Liver (tissue), 9 donors: Measurements from ENCODE around the gene ATXN7L1. TPM values are rescaled to one million over a fixed set of nuclear protein-coding genes. Genes with fewer than 3 reads are reported as not detected.
A peak's percentile ranks its signal among the peaks of the same experiment; 100 is the strongest.

Experiments
- DNase-seq: peaks from one replicate; pipeline ENCODE4 v3.0.0-alpha.2; 2017; ENCODE audit warnings: low spot score
- H3K27ac ChIP-seq, 2 donors: one replicate each; pipeline ENCODE4 v1.7.0; 2013; ENCODE audit warnings: inconsistent platforms in 2 of 2, low read length in 2 of 2, control low read depth in 1 of 2, low read depth in 1 of 2, mild to moderate bottlenecking in 1 of 2
- H3K27me3 ChIP-seq, 4 donors: one replicate each; pipeline versions ENCODE4 v1.6.1 to v1.7.0; 2013; ENCODE audit warnings: low read length in 3 of 4, inconsistent platforms in 1 of 4, mild to moderate bottlenecking in 1 of 4, moderate library complexity in 1 of 4; ENCODE audit not compliant: control insufficient read depth in 4 of 4, insufficient read depth in 4 of 4
- H3K36me3 ChIP-seq, 4 donors: one replicate each; pipeline versions ENCODE4 v1.6.1 to v1.7.0; 2013; ENCODE audit warnings: low read length in 3 of 4, mild to moderate bottlenecking in 3 of 4, low read depth in 1 of 4, moderate library complexity in 1 of 4; ENCODE audit not compliant: control insufficient read depth in 4 of 4, insufficient read depth in 3 of 4
- H3K4me1 ChIP-seq, 4 donors: one replicate each; pipeline versions ENCODE4 v1.6.1 to v1.7.0; 2013; ENCODE audit warnings: low read length in 3 of 4, mild to moderate bottlenecking in 3 of 4, moderate library complexity in 1 of 4; ENCODE audit not compliant: control insufficient read depth in 4 of 4, insufficient read depth in 4 of 4
- H3K4me3 ChIP-seq, 3 donors: one replicate each; pipeline versions ENCODE4 v1.6.1 to v1.7.0; 2013; ENCODE audit warnings: low read length in 3 of 3, control low read depth in 1 of 3, low read depth in 1 of 3, mild to moderate bottlenecking in 1 of 3
- H3K9ac ChIP-seq, 2 donors: one replicate each; pipeline ENCODE4 v1.7.0; 2013; ENCODE audit warnings: low read length in 2 of 2, mild to moderate bottlenecking in 2 of 2, moderate library complexity in 2 of 2, control low read depth in 1 of 2, low read depth in 1 of 2
- H3K9me3 ChIP-seq, 4 donors: one replicate each; pipeline versions ENCODE4 v1.6.1 to v1.7.0; 2013; ENCODE audit warnings: low read length in 3 of 4; ENCODE audit not compliant: control insufficient read depth in 4 of 4
- ATF3 ChIP-seq: IDR thresholded peaks from 2 replicates; pipeline ENCODE4 v1.6.1; 2016; ENCODE audit warnings: antibody characterized with exemption
- EGR1 ChIP-seq, 2 donors: IDR thresholded peaks; 2 replicates each; pipeline ENCODE4 v1.6.1; 2016 to 2018; ENCODE audit warnings: antibody characterized with exemption in 2 of 2, low read depth in 2 of 2
- FOXA1 ChIP-seq: IDR thresholded peaks from 2 replicates; pipeline ENCODE4 v1.6.1; 2016; ENCODE audit warnings: antibody characterized with exemption
- FOXA2 ChIP-seq: IDR thresholded peaks from 2 replicates; pipeline ENCODE4 v1.6.1; 2016; ENCODE audit warnings: antibody characterized with exemption
- GABPA ChIP-seq, 2 donors: IDR thresholded peaks in 1 of 2; conservative IDR thresholded peaks in 1 of 2; 2 replicates each; pipeline ENCODE4 v1.6.1; 2016; ENCODE audit warnings: antibody characterized with exemption in 2 of 2, mild to moderate bottlenecking in 1 of 2, moderate library complexity in 1 of 2
- HNF4A ChIP-seq, 2 donors: conservative IDR thresholded peaks; 2 replicates each; pipeline ENCODE4 v1.6.1; 2016; ENCODE audit warnings: antibody characterized with exemption in 2 of 2, mild to moderate bottlenecking in 2 of 2
- HNF4G ChIP-seq: IDR thresholded peaks from 2 replicates; pipeline ENCODE4 v1.6.1; 2016; ENCODE audit warnings: antibody characterized with exemption
- JUND ChIP-seq, 2 donors: IDR thresholded peaks; 2 replicates each; pipeline ENCODE4 v1.6.1; 2016; ENCODE audit warnings: antibody characterized with exemption in 2 of 2
- NR2F2 ChIP-seq: IDR thresholded peaks from 2 replicates; pipeline ENCODE4 v1.6.1; 2016; ENCODE audit warnings: antibody characterized with exemption
- RAD21 ChIP-seq, 2 donors: IDR thresholded peaks; 2 replicates each; pipeline ENCODE4 v1.6.1; 2016; ENCODE audit warnings: antibody characterized with exemption in 2 of 2, mild to moderate bottlenecking in 2 of 2
- REST ChIP-seq: IDR thresholded peaks from 2 replicates; pipeline ENCODE4 v1.6.1; 2016; ENCODE audit warnings: antibody characterized with exemption, mild to moderate bottlenecking
- RXRA ChIP-seq, 2 donors: IDR thresholded peaks; 2 replicates each; pipeline ENCODE4 v1.6.1; 2017 to 2018; ENCODE audit warnings: antibody characterized with exemption in 2 of 2, mild to moderate bottlenecking in 1 of 2
- SP1 ChIP-seq: IDR thresholded peaks from 2 replicates; pipeline ENCODE4 v1.6.1; 2018; ENCODE audit warnings: antibody characterized with exemption, mild to moderate bottlenecking
- TAF1 ChIP-seq: conservative IDR thresholded peaks from 2 replicates; pipeline ENCODE4 v1.6.1; 2016; ENCODE audit warnings: antibody characterized with exemption, mild to moderate bottlenecking
- YY1 ChIP-seq: IDR thresholded peaks from 2 replicates; pipeline ENCODE4 v1.6.1; 2016; ENCODE audit warnings: antibody characterized with exemption, mild to moderate bottlenecking
- WGBS: extraction: QIAGEN DNeasy Blood & Tissue Kit; methylation state at CpG from one replicate; pipeline ENCODE4 v1.1.7; 2013; 5-methylcytosine and 5-hydroxymethylcytosine counted together
- polyA plus RNA-seq, 2 donors: library from polyadenylated mRNA; stranded (reverse) in 1 of 2; unstranded in 1 of 2; fragments of 200-250 nt in 1 of 2; fragments of >200 nt in 1 of 2; fragmentation: Nextera tagmentation in 1 of 2; extraction: Ambion mirVana in 1 of 2; gene quantifications; one replicate each; pipeline versions ENCODE4 v1.2.1 to v1.2.3, GENCODE V29; 2013 to 2015
- total RNA-seq, 2 donors: library from RNA; depleted of rRNA; stranded (reverse); fragments of >200 nt; gene quantifications; one replicate each; pipeline ENCODE4 v1.2.3, GENCODE V29; 2014
- TF ChIP-seq, protein P1 (sequence below): fragments of 150-350 bp; IDR thresholded peaks from 2 replicates; pipeline ENCODE4 v1.5.1; 2017; ENCODE audit warnings: improper control_type of control experiment, low read depth, low read length; ENCODE audit not compliant: missing input control
- TF ChIP-seq, protein P2 (sequence below): IDR thresholded peaks from 2 replicates; pipeline ENCODE4 v1.6.1; 2016; ENCODE audit warnings: antibody characterized with exemption
- TF ChIP-seq, protein P3 (sequence below): IDR thresholded peaks from 2 replicates; pipeline ENCODE4 v1.6.1; 2016; ENCODE audit warnings: antibody characterized with exemption
- donor health status: healthy.
- donor health status: healthy.
- donor health status: healthy.
- donor health status: healthy.
- donor health status: healthy.

ATXN7L1 gene
- total and polyA plus RNA-seq, 4 donors: 2.1 to 7.4 (median 5.3) TPM

DNA sequence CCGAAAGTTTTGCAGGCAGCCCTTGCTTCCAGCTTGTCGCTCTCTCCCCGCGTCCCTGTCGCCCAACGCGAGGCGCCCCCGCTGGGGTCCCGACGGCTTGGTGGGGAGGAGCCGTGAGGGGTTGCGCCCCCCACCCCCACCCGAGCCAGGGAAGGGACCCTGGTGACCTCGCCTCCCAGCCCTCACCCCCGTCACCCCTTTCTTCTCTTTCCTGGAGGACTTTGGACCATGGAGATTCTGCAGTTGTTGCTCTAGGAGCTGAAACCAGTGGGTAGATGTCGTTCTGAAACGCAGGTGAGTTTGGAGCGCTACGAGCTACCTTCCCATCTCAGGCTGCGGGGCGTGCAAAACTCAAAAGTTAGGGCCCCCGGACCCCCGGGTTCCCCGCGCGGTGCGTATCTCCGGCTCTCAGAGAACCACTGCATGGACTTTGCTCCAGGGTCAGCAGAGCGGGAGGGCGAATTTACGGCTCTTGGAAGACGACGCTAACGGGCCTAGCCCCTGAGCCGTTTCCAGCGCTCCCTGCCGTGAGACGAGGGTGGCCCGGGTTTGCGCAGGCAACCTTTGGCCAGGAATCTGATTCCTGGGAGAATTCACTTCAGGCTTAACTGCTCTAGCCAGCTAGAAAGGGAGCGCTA, 684 bp upstream of the ATXN7L1 start:
- peak overlapping the region; percentile 50 to 63 for H3K9ac ChIP-seq
- DNase-seq: peak; percentile 49
- H3K4me3 ChIP-seq: peak overlapping the region; percentile 63 to 87 (median 80)
- TF ChIP-seq HNF4G (peak; percentile 51), JUND (IDR thresholded peaks at IDR 0.05) (peak in 1 of 2 donors; percentile 24), EGR1 (IDR thresholded peaks at IDR 0.05; ENCODE audit: low read depth in 2 of 2) (no peak), RXRA (IDR thresholded peaks at IDR 0.05) (peak; percentile 57 to 64), HNF4A (conservative IDR thresholded peaks at IDR 0.05) (peak; percentile 84 to 85), RAD21 (IDR thresholded peaks at IDR 0.05) (peak in 1 of 2 donors; percentile 9)
- peak overlapping the region; percentile 54 to 68 for H3K27ac ChIP-seq
- 3% methylated on average over 42 of the region's 42 CpGs for WGBS
- H3K36me3 ChIP-seq: peaks cover 0 to 2% (median under 1%) of the 10 kb centered on the region in 4 donors
- peaks cover 5 to 35% (median 19%) of the 10 kb centered on the region in 4 donors for H3K4me1 ChIP-seq
- H3K9me3 ChIP-seq: no peaks in the 10 kb centered on the region
- H3K27me3 ChIP-seq: no peaks in the 10 kb centered on the region

- 66% methylated on average over 4 of the region's 4 CpGs for WGBS
- peaks cover 0 to 2% (median under 1%) of the 10 kb centered on the region in 4 donors for H3K36me3 ChIP-seq
- peak overlapping the region in 2 of 3 donors; percentile 81 to 87 for H3K4me3 ChIP-seq
- H3K4me1 ChIP-seq: peaks cover 2 to 32% (median 15%) of the 10 kb centered on the region in 4 donors
- peak overlapping the region in 1 of 2 donors; percentile 79 for H3K9ac ChIP-seq
- DNase-seq: no peak
- TF ChIP-seq, protein P1, sequence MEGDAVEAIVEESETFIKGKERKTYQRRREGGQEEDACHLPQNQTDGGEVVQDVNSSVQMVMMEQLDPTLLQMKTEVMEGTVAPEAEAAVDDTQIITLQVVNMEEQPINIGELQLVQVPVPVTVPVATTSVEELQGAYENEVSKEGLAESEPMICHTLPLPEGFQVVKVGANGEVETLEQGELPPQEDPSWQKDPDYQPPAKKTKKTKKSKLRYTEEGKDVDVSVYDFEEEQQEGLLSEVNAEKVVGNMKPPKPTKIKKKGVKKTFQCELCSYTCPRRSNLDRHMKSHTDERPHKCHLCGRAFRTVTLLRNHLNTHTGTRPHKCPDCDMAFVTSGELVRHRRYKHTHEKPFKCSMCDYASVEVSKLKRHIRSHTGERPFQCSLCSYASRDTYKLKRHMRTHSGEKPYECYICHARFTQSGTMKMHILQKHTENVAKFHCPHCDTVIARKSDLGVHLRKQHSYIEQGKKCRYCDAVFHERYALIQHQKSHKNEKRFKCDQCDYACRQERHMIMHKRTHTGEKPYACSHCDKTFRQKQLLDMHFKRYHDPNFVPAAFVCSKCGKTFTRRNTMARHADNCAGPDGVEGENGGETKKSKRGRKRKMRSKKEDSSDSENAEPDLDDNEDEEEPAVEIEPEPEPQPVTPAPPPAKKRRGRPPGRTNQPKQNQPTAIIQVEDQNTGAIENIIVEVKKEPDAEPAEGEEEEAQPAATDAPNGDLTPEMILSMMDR: no peak
- TF ChIP-seq RXRA (IDR thresholded peaks at IDR 0.05) (no peak), RAD21 (IDR thresholded peaks at IDR 0.05) (no peak), NR2F2 (no peak), ATF3 (no peak), FOXA2 (no peak), REST (no peak), JUND (IDR thresholded peaks at IDR 0.05) (no peak), YY1 (no peak), HNF4A (conservative IDR thresholded peaks at IDR 0.05) (no peak), TAF1 (no peak), HNF4G (no peak), SP1 (no peak), EGR1 (IDR thresholded peaks at IDR 0.05; ENCODE audit: low read depth in 2 of 2) (no peak), GABPA (IDR thresholded peaks at IDR 0.05 in 1 of 2, conservative IDR thresholded peaks at IDR 0.05 in 1 of 2) (no peak), FOXA1 (no peak)
- TF ChIP-seq, protein P2, sequence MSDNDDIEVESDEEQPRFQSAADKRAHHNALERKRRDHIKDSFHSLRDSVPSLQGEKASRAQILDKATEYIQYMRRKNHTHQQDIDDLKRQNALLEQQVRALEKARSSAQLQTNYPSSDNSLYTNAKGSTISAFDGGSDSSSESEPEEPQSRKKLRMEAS: no peak
- TF ChIP-seq, protein P3, sequence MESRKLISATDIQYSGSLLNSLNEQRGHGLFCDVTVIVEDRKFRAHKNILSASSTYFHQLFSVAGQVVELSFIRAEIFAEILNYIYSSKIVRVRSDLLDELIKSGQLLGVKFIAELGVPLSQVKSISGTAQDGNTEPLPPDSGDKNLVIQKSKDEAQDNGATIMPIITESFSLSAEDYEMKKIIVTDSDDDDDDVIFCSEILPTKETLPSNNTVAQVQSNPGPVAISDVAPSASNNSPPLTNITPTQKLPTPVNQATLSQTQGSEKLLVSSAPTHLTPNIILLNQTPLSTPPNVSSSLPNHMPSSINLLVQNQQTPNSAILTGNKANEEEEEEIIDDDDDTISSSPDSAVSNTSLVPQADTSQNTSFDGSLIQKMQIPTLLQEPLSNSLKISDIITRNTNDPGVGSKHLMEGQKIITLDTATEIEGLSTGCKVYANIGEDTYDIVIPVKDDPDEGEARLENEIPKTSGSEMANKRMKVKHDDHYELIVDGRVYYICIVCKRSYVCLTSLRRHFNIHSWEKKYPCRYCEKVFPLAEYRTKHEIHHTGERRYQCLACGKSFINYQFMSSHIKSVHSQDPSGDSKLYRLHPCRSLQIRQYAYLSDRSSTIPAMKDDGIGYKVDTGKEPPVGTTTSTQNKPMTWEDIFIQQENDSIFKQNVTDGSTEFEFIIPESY: no peak
- H3K27ac ChIP-seq: no peak overlapping the region
- no peaks in the 10 kb centered on the region for H3K9me3 ChIP-seq
- no peaks in the 10 kb centered on the region for H3K27me3 ChIP-seq
These were observed 894 bp downstream of the ATXN7L1 start for GRCh38 chr7:105875505-105875904.
